Measurements from ENCODE around the gene BSCL2.

DNA sequence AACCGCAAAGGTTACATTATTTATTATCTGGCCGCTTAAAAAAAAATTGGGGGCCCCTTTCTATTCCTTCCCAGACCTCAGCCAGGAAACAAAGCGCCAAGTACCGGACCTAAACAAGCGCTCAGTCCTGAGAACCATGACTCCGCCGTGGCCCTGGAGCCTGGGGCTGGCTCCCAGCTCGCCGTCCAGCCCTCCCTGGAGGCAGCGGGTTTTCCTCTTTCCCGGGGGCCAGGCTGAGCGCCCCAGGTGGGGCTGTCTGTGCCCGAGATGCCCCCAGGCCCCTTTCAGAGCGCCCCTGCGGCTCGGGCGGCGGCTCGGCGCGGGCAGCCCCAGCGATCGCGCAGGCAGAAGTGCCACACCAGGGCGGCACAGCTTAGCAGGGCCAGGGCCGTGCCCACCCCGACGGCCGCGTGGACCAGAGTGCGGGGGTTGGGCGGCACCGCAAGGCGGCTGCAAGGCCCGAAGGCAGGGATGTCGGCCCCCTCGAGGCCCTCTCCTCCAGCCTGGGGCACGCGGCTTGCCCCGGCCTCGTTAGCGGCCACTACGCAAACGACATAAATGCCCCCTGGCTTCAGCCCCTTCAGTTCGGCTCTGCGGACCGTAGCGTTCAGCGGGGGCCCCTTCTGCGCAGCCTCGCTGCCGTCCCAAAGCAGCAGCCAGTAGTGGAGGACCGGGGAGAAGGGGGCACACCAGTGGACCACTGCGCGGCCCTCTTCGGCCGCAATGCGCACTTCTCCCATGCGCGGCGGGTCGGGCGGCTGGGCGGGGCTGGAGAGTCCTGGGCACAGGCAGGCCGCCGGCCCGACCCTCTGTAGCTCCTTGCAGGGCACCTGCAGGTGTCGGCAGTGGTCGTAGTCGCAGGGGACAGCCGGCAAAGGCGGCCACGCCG is 19.5 kb downstream of the BSCL2 start:
- TF ChIP-seq, protein P1, sequence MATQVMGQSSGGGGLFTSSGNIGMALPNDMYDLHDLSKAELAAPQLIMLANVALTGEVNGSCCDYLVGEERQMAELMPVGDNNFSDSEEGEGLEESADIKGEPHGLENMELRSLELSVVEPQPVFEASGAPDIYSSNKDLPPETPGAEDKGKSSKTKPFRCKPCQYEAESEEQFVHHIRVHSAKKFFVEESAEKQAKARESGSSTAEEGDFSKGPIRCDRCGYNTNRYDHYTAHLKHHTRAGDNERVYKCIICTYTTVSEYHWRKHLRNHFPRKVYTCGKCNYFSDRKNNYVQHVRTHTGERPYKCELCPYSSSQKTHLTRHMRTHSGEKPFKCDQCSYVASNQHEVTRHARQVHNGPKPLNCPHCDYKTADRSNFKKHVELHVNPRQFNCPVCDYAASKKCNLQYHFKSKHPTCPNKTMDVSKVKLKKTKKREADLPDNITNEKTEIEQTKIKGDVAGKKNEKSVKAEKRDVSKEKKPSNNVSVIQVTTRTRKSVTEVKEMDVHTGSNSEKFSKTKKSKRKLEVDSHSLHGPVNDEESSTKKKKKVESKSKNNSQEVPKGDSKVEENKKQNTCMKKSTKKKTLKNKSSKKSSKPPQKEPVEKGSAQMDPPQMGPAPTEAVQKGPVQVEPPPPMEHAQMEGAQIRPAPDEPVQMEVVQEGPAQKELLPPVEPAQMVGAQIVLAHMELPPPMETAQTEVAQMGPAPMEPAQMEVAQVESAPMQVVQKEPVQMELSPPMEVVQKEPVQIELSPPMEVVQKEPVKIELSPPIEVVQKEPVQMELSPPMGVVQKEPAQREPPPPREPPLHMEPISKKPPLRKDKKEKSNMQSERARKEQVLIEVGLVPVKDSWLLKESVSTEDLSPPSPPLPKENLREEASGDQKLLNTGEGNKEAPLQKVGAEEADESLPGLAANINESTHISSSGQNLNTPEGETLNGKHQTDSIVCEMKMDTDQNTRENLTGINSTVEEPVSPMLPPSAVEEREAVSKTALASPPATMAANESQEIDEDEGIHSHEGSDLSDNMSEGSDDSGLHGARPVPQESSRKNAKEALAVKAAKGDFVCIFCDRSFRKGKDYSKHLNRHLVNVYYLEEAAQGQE (IDR thresholded peaks at IDR 0.05; ENCODE audit: insufficient read depth in 1 of 2, low read depth in 2 of 2, low read length in 1 of 2): no peak
- TF ChIP-seq POLR2AphosphoS5 (IDR thresholded peaks at IDR 0.05; ENCODE audit: low read depth, low read length) (no peak), CTCF (IDR thresholded peaks at IDR 0.05) (no peak), TCF7L2 (IDR thresholded peaks at IDR 0.05; ENCODE audit: low read depth, low read length) (no peak), SIN3A (IDR thresholded peaks at IDR 0.05; ENCODE audit: borderline replicate concordance, insufficient read depth, low read depth, low read length) (no peak)

Data from Panc1 (cell line).